T-helper 17 cell (primary cell): ENCODE data around the gene PLCH1. TPM values are rescaled to one million over a fixed set of nuclear protein-coding genes. Genes with fewer than 3 reads are reported as not detected.

Experiments
- ATAC-seq: fragments of 150-1000 bp; cut with Tn5 transposase; 2 replicates; pipeline ENCODE4 v1.10.0; 2021; ENCODE audit warnings: mild to moderate bottlenecking, moderate library complexity
- DNase-seq, 3 donors: peaks; one replicate each; pipeline versions ENCODE4 v3.0.0 to v3.0.0-alpha.2; 2020 to 2021
- H3K9me3 ChIP-seq: one replicate; pipeline ENCODE4 v1.7.0; 2013; ENCODE audit warnings: low read length, mild to moderate bottlenecking; ENCODE audit not compliant: control insufficient read depth, poor library complexity, severe bottlenecking
- H3K27ac Mint-ChIP-seq: one replicate; pipeline ENCODE4 v1.8.0; 2022; ENCODE audit warnings: mild to moderate bottlenecking, moderate library complexity, mixed read lengths
- H3K27me3 Mint-ChIP-seq: one replicate; pipeline ENCODE4 v1.8.0; 2022; ENCODE audit warnings: mixed read lengths
- H3K36me3 Mint-ChIP-seq: one replicate; pipeline ENCODE4 v1.8.0; 2022; ENCODE audit warnings: low read depth, mixed read lengths
- H3K4me1 Mint-ChIP-seq: one replicate; pipeline ENCODE4 v1.8.0; 2022; ENCODE audit warnings: mild to moderate bottlenecking, mixed read lengths
- H3K4me3 Mint-ChIP-seq: one replicate; pipeline ENCODE4 v1.8.0; 2022; ENCODE audit warnings: mild to moderate bottlenecking, moderate library complexity, mixed read lengths
- total RNA-seq, 4 donors: library from RNA in 2 of 4; stranded (reverse) in 2 of 4; gene quantifications; one replicate each; pipeline ENCODE4 v1.2.3 and lab custom pipeline; 2022 to 2026

The PLCH1 gene
- total RNA-seq, 2 donors from 2014 or later: 0.15 to 0.83 TPM

GRCh38 chr3:155663467-155664212, 81.2 kb downstream of the PLCH1 start:
- Mint-ChIP-seq H3K27me3 (peaks cover 28% of the 10 kb centered on the region), H3K27ac (no peak overlapping the region), H3K36me3 (no peaks in the 10 kb centered on the region), H3K4me3 (no peak overlapping the region), H3K4me1 (no peaks in the 10 kb centered on the region)
- no peaks in the 10 kb centered on the region for H3K9me3 ChIP-seq
- ATAC-seq: no peak
- DNase-seq: no peak

DNA sequence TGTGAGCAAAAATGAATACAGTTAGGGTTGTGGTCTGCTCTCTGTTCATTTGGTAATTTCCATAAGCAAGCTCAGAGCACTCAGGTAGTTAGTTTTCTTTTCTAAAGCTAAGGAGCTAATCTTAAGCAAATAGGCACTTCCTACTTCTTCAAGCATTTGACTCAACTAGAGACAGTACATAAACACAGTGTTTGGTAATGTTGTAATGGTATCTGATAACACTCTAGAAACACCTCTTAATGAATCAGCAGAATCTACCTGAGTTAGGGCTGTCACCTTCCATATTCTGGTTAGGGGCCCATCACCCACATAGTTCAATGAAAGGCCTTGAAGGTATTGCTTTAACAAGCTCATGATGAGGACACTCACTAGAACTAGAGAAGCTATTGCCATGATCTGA, 83.1 kb downstream of the PLCH1 start:
- Mint-ChIP-seq H3K27ac (no peak overlapping the region), H3K4me3 (no peak overlapping the region), H3K36me3 (no peaks in the 10 kb centered on the region), H3K4me1 (no peaks in the 10 kb centered on the region), H3K27me3 (peaks cover 24% of the 10 kb centered on the region)
- DNase-seq (no peak), ATAC-seq (no peak)
- no peaks in the 10 kb centered on the region for H3K9me3 ChIP-seq

GRCh38 chr3:155661042-155661441, 83.8 kb downstream of the PLCH1 start:
- H3K9me3 ChIP-seq: no peaks in the 10 kb centered on the region
- DNase-seq: no peak
- ATAC-seq: no peak
- H3K36me3 Mint-ChIP-seq: no peaks in the 10 kb centered on the region
- no peak overlapping the region for H3K4me3 Mint-ChIP-seq
- H3K27ac Mint-ChIP-seq: no peak overlapping the region
- H3K27me3 Mint-ChIP-seq: peaks cover 20% of the 10 kb centered on the region
- H3K4me1 Mint-ChIP-seq: no peaks in the 10 kb centered on the region

DNA sequence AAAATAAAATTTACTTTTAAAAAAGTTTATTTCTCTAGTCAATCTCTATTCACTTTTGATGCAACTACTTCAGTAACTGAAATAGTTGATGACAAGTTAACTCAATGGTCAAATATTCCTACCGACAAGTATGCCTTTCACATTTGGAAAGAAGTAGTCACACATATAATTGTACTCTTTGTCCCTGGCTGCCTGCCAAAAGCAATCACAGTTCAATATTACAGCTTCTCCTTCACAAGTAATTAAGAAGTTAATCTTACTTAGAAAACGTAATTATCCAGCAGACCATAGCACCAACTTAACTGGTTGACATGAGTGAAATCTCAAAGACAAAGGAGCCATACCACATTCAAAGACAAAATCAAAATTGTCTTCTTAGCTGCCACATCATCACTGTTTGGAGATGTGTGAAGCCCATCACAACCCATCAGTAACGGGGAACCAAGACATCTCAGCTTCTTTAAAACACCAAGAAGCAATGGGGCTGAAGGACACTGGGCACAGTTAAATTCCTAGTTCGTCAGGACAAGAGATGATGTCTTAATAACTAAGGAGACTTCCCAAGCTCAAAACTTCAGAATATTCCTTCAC, 86.1 kb downstream of the PLCH1 start:
- DNase-seq (no peak), ATAC-seq (no peak)
- no peaks in the 10 kb centered on the region for H3K9me3 ChIP-seq
- Mint-ChIP-seq H3K4me1 (no peaks in the 10 kb centered on the region), H3K36me3 (no peaks in the 10 kb centered on the region), H3K27ac (no peak overlapping the region), H3K4me3 (no peak overlapping the region), H3K27me3 (peaks cover 6% of the 10 kb centered on the region)

- H3K9me3 ChIP-seq: no peaks in the 10 kb centered on the region
- Mint-ChIP-seq H3K36me3 (no peaks in the 10 kb centered on the region), H3K27ac (no peak overlapping the region), H3K4me3 (no peak overlapping the region), H3K4me1 (no peaks in the 10 kb centered on the region), H3K27me3 (no peaks in the 10 kb centered on the region)
- no peak for ATAC-seq
- no peak for DNase-seq
Measured at GRCh38 chr3:155658006-155658405, 86.9 kb downstream of the PLCH1 start.

DNA sequence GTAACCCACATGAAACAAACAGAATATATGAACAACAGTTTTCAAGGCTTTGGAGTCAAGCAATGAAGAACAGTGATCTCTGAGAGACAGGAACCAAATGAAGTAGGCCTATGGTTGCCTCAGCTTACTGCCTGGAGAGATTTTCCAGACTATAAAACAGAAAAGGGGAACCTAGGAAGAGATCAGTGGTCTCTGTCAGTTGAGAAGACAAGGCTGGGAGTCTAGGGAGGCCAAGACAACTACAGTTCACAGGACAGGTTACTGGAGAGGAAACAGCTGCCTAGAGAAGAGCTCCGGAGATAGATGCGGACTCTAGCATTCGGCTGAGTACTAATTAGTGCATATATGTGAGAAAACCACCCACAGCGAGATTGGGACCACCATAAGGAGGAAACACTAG, 87.7 kb downstream of the PLCH1 start:
- Mint-ChIP-seq H3K27ac (no peak overlapping the region), H3K4me3 (no peak overlapping the region), H3K36me3 (no peaks in the 10 kb centered on the region), H3K27me3 (no peaks in the 10 kb centered on the region), H3K4me1 (no peaks in the 10 kb centered on the region)
- H3K9me3 ChIP-seq: no peaks in the 10 kb centered on the region
- DNase-seq: no peak
- no peak for ATAC-seq

- no peaks in the 10 kb centered on the region for H3K36me3 Mint-ChIP-seq
- no peaks in the 10 kb centered on the region for H3K4me1 Mint-ChIP-seq
- H3K27me3 Mint-ChIP-seq: no peaks in the 10 kb centered on the region
- no peak for DNase-seq
- H3K9me3 ChIP-seq: no peaks in the 10 kb centered on the region
- no peak for ATAC-seq
- no peak overlapping the region for H3K27ac Mint-ChIP-seq
- no peak overlapping the region for H3K4me3 Mint-ChIP-seq
Measured at GRCh38 chr3:155656466-155656865, 88.4 kb downstream of the PLCH1 start.

DNA sequence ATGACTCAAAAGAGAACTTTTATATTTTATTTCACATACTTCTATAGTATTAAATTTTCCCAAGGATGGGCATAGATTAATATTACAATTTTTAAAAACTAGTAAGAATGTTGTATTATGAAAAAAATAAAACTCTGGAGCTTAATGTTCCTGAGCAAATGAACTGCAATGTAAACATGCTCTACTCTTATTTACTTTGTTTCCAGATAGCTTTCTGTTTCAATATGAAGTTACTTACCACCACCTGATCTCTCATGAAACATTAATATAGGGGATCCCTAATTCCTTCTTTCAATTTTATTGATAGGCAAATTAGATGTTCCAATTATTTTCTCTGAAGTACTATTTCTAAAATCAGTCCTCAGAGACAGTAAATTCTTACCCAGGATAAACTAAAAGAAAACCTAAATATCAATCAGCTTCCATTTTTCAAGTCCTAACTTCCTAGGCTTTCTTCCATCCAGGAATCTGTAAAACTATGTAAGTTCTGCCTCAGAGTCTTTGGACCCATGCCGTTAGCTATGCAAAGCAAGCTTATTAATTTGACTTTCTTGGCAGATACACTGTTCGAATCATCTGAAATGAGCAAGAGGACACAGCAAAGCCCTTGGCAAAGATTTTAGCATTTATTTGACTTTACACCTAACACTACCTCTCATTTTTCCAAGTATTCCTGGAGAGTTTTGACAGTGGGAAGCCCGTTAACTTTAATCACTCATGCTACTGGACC, 93.2 kb downstream of the PLCH1 start:
- H3K27ac Mint-ChIP-seq: no peak overlapping the region
- H3K9me3 ChIP-seq: no peaks in the 10 kb centered on the region
- no peak for ATAC-seq
- no peak overlapping the region for H3K4me3 Mint-ChIP-seq
- H3K4me1 Mint-ChIP-seq: no peaks in the 10 kb centered on the region
- no peak for DNase-seq
- H3K27me3 Mint-ChIP-seq: peaks cover 10% of the 10 kb centered on the region
- no peaks in the 10 kb centered on the region for H3K36me3 Mint-ChIP-seq

DNA sequence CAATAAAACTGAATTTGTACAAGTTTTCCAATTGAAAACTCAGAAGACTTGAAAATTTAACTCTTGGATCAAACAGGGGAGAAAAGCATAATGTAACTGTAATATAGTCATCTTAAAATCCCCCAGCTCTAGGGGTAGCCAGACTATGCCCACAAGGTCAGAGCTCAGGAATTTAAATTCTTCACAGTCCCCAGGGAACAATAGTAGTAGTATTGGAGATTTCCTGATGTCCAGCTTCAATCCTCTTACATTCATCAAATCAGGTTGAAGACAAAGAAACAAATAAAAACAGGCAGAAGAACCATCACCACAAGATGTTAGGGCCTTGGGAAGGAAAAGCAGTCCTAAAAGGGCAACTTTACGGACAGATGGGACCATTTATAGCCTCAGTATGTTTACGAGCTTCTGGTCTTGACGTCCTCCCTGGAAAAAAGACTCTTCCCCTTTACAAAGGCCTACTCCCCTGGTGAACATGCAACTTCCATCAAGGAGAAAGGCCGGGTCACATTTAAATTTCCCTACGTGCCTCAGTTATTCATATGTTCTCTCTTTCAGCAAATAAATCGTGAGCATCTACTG, 96.8 kb downstream of the PLCH1 start:
- Mint-ChIP-seq H3K27ac (no peak overlapping the region), H3K27me3 (peaks cover 15% of the 10 kb centered on the region), H3K4me1 (no peaks in the 10 kb centered on the region), H3K4me3 (no peak overlapping the region), H3K36me3 (no peaks in the 10 kb centered on the region)
- H3K9me3 ChIP-seq: no peaks in the 10 kb centered on the region
- DNase-seq (no peak), ATAC-seq (no peak)

DNA sequence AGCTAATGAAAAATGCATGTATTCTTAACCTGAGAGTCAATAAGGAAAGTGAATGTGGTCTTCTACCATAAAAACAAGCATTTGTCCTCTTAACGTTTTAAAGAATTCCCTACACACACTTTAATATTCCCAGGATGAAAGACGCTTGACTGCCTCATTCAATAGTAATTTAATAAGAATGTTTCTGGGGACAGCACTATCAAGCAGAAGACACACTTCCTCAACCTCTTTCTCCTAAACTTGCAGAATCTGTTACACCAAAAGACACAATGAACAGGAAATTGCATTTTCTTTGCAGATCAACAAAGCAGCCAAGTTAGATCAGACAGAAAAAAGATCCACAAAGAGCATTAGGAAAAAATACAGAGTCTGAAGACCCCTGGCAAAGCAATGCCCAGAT, 97.7 kb downstream of the PLCH1 start:
- no peaks in the 10 kb centered on the region for H3K36me3 Mint-ChIP-seq
- no peak overlapping the region for H3K27ac Mint-ChIP-seq
- DNase-seq (no peak), ATAC-seq (no peak)
- H3K4me3 Mint-ChIP-seq: no peak overlapping the region
- no peaks in the 10 kb centered on the region for H3K4me1 Mint-ChIP-seq
- H3K9me3 ChIP-seq: no peaks in the 10 kb centered on the region
- peaks cover 15% of the 10 kb centered on the region for H3K27me3 Mint-ChIP-seq

GRCh38 chr3:155646669-155647068, 98.2 kb downstream of the PLCH1 start:
- no peaks in the 10 kb centered on the region for H3K4me1 Mint-ChIP-seq
- no peaks in the 10 kb centered on the region for H3K36me3 Mint-ChIP-seq
- no peak overlapping the region for H3K27ac Mint-ChIP-seq
- peaks cover 15% of the 10 kb centered on the region for H3K27me3 Mint-ChIP-seq
- no peak overlapping the region for H3K4me3 Mint-ChIP-seq
- no peaks in the 10 kb centered on the region for H3K9me3 ChIP-seq
- ATAC-seq: no peak
- no peak for DNase-seq

DNA sequence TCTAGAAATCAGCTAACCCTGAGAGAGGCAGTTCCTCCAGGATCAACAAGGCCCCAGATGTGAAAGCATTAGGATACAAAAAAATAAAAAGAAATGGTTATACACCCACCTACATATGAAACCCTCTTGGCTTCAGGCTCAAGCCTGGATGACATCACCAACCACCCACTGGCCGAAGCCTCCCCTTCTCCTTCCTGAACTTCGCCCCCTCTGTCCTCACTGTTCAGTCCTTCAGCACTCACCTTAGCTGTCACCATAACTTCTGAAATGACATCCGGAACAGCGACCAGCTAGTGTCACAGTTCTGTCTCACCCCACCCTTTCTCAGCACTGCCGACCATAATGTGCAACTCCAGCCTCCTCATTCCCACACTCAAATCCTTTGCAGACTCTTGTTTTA, 98.7 kb downstream of the PLCH1 start:
- DNase-seq (no peak), ATAC-seq (no peak)
- peaks cover 15% of the 10 kb centered on the region for H3K27me3 Mint-ChIP-seq
- H3K4me3 Mint-ChIP-seq: no peak overlapping the region
- no peak overlapping the region for H3K27ac Mint-ChIP-seq
- H3K4me1 Mint-ChIP-seq: no peaks in the 10 kb centered on the region
- no peaks in the 10 kb centered on the region for H3K36me3 Mint-ChIP-seq
- H3K9me3 ChIP-seq: no peaks in the 10 kb centered on the region

DNA sequence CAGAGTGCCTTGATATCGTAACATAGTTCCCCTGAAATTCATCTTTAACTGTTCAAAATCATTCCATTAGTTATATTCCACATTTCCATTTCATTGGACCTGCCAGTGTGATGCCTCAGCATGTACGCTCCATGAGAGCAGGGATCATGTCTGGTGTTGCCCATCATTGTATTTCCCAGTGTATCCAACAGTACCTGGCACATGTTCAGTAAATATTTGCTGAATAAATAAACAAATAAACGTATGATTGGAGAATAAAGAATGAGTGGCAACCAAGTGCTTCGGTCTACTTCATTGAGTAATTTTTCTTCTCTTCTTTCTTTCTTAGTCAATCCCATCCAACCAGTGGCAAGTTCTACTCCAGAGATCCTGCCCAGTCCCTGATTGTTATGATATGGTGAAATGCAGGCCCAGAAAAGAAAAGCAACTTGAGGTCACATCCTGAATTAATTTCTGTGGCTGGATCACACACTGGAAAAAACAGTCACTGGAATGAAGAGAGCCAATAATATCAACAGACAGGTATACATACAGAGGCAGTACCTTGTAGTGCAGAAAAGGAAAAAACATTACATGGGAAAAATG, 101.2 kb downstream of the PLCH1 start:
- H3K9me3 ChIP-seq: no peaks in the 10 kb centered on the region
- no peaks in the 10 kb centered on the region for H3K4me1 Mint-ChIP-seq
- no peak for DNase-seq
- no peaks in the 10 kb centered on the region for H3K36me3 Mint-ChIP-seq
- H3K4me3 Mint-ChIP-seq: no peak overlapping the region
- peaks cover 17% of the 10 kb centered on the region for H3K27me3 Mint-ChIP-seq
- ATAC-seq: no peak
- H3K27ac Mint-ChIP-seq: no peak overlapping the region
